ENCODE data around the gene PTGER4.
"Not testable (repeated sequence)": the region's sequence is repeated elsewhere in the genome, so short reads cannot be mapped to it uniquely, and the experiment has no call there.

Gene PTGER4

DNA sequence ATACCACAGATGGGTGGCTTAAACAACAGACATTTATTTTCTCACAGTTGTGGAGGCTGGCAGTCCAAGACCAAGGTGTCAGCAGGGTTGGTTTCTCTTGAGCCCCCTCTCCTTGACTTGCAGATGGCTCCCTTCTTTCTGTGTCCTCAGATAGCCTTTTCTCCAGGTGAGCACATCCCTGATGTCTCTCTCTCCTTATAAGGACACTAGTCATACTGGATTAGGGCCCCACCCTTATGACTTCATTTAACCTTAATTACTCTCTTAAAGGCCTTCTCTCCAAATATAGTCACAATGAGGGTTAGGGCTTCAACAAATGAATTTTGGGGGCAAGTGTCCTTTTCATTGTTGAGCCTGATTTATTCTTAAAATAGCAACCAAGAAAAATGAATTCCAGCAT lies 14.7 kb downstream of the PTGER4 start:
- no peak for DNase-seq

DNA sequence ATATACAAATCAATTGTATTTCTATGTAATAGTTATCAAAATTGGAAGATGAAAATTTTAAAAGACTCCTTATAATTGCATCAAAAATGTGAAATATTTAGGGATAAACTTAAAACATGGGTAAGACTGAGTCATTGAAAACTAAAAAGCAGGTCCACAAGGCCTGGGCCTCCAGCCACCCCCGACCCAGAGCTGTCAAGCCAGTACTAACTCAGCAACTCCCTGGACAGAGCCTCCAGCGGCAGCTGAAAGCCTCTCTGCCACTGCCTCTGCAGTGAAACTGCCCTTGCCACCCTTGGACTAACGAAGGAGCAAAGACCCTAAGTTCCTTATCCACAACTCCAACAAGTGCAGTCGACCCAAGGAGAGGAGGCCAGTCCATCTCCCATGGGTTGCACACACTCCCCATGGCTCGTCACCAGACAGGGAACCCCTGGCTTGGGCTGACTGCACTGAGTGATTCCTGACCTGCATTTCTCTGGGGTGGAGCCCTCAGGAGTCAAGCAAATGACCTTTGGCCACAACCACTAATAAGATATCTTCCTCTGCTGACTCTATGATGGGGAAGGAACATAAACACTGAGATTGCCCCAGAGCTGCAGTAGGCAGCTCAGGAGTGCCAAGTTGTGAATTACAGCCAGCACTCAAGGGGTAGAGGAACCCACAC lies 20.5 kb downstream of the PTGER4 start:
- no peak for DNase-seq

DNA sequence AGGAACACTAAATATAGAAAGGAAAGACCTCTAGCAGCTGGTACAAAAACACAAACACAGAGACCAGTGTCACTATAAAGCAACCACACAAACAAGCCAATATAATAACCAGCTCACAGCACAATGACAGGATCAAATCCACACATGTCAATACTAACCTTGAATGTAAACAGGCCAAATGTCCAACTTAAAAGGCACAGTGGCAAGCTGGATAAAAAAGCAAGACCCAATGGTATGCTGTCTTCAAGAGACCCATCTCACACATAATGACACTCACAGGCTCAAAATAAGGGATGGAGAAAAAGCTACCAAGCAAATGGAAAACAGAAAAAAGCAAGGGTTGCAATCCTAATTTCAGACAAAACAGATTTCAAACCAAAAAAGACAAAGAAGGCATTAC lies 22.3 kb downstream of the PTGER4 start:
- not testable (repeated sequence) for DNase-seq

DNA sequence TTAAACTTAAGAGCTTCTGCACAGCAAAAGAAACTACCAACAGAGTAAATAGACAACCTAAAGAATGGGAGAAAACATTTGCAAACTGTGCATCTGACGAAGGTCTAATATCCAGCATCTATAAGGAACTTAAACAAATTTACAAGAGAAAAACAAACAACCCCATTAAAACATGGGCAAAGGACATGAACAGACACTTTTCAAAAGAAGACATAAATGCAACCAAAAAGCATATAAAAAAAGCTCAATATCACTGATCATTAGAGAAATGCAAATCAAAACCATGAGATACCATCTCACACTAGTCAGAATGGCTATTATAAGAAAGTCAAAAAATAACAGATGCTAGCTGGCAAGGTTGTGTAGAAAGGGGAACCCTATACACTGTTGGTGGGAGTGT lies 25.8 kb downstream of the PTGER4 start:
- DNase-seq: not testable (repeated sequence)

DNA sequence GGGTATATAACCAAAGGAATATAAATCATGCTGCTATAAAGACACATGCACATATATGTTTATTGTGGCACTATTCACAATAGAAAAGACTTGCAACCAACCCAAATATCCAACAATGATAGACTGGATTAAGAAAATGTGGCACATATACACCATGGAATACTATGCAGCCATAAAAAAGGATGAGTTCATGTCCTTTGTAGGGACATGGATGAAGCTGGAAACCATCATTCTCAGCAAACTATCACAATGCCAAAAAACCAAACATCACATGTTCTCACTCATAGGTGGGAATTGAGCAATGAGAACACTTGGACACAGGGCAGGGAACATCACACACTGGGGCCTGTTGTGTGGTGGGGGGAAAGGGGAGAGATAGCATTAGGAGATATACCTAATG lies 30.9 kb downstream of the PTGER4 start:
- not testable (repeated sequence) for DNase-seq

DNA sequence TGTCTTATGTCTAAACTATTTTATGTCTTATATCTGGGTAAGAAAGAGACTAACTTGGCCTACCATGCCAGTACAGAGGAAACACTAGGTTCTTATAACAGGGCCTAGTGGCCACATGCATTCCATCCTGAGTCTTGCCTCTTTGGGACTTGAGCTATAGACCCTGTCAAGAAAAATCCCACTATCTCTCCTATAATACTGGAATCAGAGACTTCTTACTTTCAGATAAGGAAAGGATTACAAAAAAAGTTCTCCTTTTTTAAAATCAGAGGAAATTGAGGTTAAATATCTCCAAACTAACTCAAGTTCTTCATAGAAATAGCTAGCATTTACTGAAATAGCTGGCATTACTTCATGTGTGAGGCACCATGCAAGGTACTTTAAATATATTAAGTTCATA lies 34.3 kb downstream of the PTGER4 start:
- DNase-seq: no peak

DNA sequence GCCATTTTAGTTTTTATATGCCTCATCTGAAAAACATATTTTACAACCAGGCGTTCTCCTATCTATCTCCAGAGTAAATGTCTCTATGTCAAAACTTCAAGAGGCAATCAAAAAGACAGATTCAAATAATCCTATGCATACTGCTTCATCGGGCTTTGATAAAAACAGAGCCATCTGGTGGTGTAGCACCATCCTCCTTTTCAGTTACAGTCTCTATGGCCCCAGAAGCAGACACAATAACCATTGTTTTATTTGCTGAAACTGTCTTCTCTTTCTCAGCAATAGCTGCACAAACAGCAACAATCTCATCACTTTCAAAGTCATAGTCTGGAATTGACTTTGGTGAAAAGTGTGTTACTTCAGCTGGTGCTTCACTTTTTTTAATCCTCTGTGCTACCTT lies 36.3 kb downstream of the PTGER4 start:
- DNase-seq: no peak

DNA sequence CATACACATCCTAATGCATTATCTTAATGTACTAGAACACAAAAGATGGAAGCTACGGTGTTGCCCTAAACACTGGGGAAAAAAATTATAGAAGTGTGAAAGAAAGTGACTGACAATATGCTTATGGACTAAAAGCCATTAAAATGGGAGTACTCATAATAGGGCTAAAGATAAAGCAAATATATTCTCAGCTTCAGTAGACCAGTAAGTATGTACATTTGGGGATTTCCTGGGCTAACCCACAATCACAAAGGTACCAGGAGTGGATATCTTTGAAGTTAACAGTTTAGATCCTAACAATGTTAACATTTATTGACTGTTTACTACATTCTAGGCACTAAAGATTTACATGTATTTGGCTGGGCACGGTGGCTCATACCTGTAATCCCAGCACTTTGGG lies 36.9 kb downstream of the PTGER4 start:
- no peak for DNase-seq

DNA sequence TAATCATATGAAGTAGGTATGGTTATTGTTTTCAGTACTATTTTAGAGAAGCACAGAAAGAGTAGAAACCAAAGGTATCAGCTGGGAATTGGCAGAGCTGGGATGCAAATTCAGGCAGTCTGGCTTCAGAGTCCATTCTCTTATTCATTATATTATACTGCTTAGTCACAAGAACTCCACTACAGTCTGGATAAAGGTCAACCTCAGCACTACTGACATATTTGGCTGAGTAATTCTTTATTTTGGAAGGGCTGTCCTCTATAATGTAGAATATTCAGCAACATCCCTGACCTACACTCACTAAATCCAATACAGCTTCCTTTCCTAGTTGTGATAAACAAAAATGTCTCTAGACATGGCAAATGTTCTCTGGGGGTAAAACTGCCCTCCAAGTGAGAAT lies 37.6 kb downstream of the PTGER4 start:
- DNase-seq: no peak

DNA sequence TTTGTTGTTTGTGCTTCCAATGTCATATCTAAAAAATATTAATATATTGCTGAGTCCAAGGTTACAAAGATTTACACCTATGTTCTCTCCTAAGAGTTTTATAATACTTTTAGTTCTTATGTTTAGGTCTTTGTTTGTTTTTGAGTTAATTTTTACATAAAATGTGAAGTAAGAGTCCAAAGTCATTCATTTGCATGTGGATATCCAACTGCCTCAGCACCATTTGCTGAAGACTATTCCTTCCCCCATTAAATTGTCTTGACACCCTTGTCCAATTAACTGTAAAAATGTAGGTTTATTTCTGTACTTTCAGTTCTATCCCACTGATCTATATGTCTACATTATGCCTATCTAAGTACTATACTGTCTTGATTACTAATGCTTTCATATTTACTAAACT lies 40.4 kb downstream of the PTGER4 start:
- no peak for DNase-seq

DNA sequence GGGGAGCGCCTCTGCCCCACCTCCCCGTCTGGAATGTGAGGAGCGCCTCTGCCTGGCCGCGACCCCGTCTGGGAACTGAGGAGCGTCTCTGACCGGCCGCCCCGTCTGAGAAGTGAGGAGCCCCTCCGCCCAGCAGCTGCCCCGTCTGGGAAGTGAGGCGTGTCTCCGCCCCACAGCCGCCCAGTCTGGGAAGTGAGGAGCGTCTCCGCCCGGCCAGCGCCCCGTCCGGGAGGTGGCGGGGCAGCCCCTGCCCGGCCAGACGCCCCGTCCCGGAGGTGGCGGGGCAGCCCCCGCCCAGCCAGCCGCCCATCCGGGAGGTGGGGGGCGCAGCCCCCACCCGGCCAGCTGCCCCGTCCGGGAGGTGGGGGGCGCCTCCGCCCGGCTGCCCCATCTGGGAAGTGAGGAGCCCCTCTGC lies 42.8 kb downstream of the PTGER4 start:
- not testable (repeated sequence) for DNase-seq

DNA sequence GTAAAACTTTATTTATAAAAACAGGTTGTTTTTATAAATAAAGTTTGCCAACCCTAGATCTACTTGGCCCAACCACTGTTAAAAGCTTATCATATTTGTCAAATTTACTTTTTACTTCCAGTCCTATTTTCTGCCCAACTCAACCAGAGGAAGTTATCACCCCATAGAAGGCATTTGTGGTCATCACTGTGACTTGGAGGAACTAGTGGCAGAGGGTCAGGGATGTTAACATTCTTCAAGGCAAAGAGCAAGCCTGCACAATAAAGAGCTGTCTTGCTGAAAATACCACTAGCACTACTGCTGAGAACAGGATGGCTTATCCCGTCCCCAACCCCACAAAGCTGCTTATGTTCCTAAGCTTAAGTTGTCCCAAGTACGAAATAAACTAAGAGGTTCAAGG lies 53.7 kb downstream of the PTGER4 start:
- DNase-seq: no peak

DNA sequence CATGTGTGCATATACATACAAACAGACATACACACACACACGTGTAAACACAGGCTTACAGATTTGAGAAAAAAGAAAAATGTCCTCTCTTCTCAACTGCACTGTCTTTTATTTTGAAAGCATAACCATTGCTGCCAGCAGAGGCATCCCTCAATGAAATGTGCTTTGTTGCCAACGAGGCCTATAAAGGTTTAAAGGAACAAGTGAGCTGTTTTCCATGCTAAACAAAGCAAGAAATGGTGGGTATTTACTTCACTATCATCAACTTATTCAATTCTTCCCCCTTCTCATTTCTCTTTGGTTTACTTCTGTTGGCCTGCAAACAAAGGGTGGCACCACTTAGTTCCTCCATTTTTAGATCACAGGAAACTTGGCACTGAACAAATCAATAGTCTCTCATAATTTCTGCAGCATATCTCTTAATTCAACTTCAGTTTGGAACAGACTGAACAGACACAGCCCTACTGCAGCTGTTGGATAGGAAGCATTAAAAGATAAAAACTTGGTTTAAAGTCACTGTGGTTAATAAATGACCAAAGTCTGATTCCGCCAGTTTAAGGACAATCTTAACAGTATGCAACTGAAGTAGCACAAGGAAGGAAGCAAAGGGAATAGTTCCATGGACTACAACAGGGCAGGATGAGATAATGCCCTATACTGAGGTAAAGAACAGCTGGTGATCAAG lies 54.3 kb downstream of the PTGER4 start:
- DNase-seq: no peak

DNA sequence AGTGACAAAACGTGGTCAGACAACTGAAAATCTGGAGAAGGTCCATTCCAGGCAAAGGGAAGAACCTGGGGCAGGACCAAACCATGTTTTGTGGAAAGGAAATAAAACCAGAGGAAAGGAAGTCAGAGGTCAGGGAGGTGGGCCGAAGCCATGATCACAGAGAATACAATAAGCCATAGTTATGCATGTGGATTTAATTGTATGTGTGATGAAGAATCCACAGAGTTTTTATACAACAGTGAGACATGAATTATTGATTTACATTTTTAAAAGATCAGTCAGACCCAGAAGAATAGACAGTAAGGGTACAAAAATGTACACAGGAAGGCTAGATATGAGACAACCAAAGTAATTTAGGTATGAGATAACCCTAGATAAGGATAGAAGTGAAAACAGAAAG lies 55.3 kb downstream of the PTGER4 start:
- DNase-seq: no peak

DNA sequence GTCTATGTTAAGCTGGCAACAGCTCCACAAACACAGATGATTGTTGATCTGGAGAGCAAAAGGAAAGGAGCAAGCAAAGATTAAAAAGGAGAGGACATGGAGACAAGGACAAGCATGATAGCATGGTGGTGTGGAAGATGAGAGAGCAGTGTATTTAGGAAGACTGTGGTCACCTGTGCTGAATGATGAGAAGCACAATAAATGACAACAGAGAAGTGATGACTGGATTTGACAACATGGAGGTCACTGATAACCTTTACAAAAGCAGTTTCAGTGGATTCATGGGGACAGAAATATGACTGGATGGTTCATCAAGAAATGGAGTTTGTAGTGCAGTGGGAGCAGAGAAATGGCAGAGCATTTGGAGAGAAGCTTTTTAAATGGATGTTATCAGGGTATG lies 55.9 kb downstream of the PTGER4 start:
- no peak for DNase-seq

DNA sequence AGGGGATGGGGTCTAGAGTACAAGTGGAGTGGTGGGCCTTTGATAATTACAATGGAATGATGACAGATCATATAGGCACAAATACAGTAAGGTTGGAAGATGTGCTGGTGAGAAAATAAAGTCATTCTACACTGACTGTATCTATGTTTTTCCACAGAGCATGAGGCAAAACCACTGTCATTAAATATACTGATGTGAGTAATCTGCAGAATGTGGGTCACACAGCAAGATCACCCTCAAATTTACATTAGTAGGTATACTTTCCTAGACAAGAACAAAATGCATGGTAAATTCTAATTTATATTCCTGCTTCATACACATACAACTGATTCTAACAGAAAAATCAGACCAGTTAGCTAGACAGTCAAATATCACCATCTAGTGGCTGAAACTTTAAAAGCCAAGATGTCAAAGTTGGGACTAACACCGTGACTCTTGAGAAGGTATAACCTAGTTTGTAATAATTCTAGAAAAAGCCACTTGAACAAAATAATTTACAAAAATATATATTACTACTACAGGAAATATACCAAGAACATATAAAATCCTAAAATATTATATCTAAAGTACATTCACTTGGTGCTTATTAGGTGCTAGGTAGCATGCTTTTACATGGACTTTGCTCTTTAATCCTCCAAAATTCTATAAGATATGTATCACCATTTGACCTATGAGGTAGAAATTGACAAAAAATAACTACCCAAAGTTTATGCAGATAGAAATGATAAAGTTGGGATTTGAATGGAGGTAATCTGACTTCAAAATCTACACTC lies 56.6 kb downstream of the PTGER4 start:
- DNase-seq: no peak

DNA sequence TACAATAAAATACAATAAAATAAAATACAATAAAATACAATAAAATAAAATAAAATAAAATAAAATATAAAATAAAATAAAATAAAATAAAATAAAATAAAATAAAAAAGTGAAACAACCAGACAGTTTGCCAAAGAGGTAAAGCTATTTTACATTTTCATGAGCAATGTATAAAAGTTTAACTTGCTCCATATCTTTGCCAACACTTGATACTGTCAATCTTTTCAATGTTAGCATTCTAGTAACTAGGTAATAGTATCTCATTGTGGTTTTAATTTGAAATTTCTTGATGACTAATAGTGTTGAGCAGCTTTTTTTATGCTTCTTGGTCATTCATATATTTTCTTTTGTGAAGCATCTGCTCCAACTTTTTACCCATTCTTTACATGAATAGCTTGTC lies 58.8 kb downstream of the PTGER4 start:
- no peak for DNase-seq

All from NCI-H1436 treated with DMSO at 0.1 percent for 48 hours (cell line).